HG03175 (cell line): ENCODE measurements around the gene ABHD16A.

ENCODE experiments used
- ATAC-seq: cut with Tn5 transposase; IDR thresholded peaks from one replicate; pipeline ENCODE4 v1.9.1; 2021; ENCODE audit warnings: mild to moderate bottlenecking, moderate library complexity; ENCODE audit not compliant: unreplicated experiment

The ABHD16A gene

DNA sequence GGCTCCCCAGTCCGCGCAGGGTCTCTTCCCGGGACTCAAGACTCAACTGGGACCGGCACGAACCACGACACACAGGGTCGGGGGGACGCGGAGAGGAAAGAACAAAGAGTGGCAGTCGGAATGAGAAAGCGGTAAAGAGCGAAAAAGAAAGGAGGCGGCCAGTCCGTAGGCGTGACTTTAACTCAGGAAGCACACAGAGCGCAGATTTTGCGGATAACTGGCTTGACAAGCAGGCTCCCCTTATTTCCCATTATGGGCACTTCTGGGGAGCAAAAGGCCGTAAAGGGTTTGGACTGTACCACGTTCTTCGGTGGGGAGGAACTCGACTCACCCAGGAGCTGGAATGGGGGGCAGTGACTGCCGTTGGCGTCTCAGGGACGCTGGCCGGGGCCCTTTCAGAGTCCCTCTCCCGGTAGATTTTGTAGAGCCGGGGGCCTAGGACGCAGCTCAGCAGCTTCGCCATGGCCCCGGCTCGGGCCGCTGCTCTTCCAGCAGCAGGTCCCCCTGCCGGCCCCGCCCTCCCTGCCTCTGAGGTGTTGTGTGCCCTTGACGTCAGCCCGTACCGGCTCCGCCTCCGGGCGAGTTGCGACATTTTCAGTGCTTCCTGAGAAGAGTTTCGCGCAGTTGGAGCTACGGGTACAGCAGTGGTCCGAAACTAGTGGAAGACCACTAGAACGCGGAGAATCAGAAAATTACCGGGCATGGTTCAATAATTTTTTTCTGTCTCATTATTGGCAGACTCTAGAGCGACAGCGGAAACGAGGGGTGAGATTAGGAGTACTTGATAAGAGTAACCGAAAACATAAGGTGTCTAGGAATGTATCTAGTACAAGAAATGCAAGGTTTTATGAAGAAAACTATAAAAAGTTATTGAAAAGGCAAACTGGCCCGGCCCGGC lies at the start of gene ABHD16A:
TSS of gene ABHD16A (minus strand) at position 506 of the 898 bp plus-strand sequence. CDS start at position 463, 43 bp downstream.
- peak; percentile 84 for ATAC-seq

DNA sequence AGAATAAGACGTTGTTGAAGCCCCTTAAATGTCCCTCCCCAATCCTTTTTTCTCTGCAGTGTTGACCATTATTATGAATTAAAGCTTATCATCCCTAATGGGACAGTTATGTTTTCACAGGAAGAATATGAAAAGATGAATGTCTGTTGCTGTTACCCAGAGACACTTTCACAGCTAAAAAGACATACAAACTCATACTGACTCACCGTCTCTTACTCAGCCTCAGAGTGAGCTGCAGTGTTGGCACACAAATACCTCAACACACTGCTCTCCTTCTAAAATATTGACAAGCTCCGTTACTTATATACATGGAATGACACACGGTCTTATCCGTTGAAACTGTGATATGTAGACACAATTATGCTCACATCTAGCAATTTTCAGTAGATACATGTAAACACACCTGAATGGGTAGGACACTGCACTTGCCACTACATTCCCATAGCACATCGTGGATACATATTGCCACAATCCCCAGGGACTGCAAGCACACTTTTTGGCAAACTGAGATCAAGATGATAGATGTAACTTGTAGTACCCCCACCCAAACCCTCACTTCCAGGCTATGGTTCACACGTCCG lies 49.7 kb upstream of the ABHD16A start:
- no peak for ATAC-seq

DNA sequence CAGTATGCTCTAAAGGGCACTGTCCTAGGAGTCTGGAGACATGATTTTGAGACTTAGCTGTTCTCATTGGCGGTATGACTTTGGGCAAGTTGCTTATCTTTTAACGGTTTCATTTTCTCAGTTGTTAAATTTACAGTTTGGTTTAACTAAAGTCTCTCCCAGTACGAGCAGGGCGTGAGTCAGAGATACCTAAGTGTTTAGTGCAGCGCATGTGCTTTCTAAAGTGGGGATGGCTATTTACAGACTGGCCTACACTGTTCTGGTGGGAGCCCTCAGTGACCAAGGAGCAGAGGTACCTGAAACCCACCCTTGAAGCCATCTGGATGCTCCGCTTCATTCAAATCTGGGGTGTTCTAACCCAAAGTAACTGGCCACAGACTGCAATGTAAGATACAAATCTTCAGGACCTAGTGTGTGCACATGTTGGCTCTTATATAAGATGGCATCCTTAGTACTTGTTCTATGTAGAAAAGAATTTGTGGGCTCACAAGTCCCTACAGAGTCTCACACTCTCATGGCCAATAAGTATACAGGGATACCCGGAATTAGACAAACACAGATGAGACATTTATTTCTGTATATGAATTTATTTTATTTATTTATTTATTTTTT lies 47.4 kb upstream of the ABHD16A start:
- no peak for ATAC-seq

GRCh38 chr6:31749301-31750036 lies 46.3 kb upstream of the ABHD16A start:
- no peak for ATAC-seq

GRCh38 chr6:31744422-31744821 lies 41.3 kb upstream of the ABHD16A start:
- no peak for ATAC-seq

DNA sequence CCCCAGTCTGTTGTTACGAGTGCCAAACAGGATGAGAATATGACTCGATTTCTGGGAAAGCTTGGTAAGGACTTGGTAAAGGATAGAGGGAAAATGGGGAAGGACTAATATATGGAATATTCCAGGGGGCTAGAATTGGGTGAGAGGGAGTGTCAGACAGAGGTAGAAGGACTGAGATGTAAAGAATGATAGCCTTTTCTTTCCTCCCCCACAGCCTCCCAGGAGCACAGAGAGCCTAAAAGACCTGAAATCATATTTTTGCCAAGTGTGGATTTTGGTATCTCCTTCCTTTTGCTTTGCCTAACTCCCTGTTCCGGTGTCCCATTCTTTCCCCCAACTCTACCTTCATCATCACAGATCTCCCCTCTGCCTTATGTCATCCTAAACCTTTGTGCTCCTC lies 39.8 kb upstream of the ABHD16A start:
- ATAC-seq: no peak

GRCh38 chr6:31741815-31742214 lies 38.7 kb upstream of the ABHD16A start:
- no peak for ATAC-seq

- no peak for ATAC-seq
Observed at GRCh38 chr6:31740397-31741223, 37.5 kb upstream of the ABHD16A start.

GRCh38 chr6:31739639-31740396 lies 36.7 kb upstream of the ABHD16A start, which contains the start of gene MSH5:
Gene MSH5, plus strand, starts transcription at chr6:31740005. Its CDS starts 462 bp downstream, at chr6:31740467.
- peak; percentile 70 for ATAC-seq

- no peak for ATAC-seq
Observed at GRCh38 chr6:31737991-31738979, 35.2 kb upstream of the ABHD16A start.

GRCh38 chr6:31737315-31737990 lies 34.3 kb upstream of the ABHD16A start:
- no peak for ATAC-seq

GRCh38 chr6:31736768-31737314 lies 33.7 kb upstream of the ABHD16A start:
- no peak for ATAC-seq

DNA sequence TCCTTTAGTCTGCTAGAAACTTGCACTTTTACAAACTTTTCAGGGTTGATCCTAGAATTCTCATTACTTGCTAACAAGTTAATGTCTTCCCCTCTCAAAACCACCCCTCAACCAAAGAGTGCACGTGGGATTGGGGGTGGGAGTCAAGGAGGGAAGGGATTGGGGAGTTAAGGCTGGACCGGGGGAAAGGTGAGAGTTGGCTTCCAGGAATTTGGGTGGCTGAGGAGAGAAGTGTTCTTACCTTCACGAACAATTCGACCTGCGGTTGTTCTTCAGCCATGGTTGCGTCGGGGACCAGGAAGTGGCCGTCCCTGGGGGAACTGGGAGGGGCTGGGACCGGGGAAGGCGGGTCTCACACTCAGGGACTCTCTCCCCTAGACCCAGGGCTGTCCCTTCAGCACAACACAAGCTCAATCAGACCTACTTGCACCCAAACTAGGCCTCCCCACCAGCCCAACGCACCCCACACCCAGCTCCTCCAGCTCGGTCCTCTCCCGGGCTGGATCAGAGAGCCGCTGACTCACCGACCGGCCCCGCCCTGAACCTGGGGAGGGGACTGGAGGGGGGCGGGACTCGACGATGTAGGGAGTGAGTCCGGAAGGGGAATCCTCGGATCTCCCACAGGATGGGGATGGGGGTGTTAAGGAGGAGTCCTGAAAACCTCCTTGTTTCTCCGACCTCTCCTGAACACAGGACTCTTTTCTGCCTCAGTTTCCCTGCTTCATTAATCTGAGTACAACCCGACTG lies 33.1 kb upstream of the ABHD16A start, which contains the start of gene CLIC1:
TSS of gene CLIC1 (minus strand) at position 510 of the 747 bp plus-strand sequence. CDS start at position 280, 230 bp downstream.
- ATAC-seq: peak; percentile 27

DNA sequence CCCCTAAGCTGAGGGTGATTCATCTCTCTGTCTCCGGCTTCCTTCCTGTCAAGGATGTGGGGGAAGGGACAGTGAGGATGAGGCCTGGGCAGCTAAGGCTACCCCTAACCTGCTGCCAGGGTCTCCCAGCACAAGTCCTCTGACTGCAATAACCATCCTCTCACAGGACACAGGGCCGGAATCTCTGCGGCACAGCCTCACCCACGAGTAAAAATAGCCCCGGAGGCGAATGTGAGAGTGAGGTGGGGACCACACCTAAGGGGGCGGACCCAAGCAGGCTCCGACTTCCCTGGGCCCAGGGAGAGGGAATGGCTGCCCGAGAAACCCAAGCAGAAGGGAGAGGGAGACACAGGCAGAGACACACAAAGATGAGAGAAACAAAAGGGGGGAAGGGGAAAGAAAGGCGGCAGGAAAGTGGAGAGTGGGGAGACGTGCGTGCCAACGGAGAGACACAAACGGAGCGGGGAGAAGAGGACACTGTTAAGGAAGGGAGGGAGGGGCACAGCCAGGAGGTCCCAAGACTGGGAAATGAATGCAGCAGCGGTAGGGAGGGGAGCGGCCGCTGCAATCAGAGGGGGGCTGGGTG lies 31.8 kb upstream of the ABHD16A start:
- ATAC-seq: peak; percentile 23

DNA sequence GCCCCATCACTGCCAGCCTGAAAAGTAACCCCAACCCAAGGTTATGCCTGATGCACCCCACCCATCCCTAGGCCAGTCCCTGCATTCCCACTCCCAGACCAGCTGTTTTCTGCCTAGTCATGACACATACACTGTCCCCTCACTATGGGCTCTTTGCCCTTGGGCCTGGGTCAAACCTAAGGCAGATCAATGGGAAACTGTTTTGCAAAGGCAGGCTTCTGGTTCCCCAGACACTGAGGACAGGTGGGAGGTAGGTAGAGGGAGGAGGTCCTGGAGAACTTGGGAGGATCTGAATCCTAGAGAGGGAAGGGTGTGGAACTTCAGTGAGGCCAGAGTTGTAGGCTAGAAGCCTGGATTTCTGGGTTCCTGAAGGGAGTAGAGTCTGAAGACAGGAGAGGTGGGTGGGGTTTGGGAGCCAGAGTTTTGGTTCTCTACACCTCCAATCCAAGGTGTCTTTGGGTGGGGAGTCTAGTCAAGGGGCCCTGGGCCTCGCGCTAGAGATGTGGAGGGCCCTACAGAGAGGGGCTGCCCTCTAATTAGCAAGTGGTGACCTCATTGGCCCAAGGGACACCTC lies 31.2 kb upstream of the ABHD16A start:
- no peak for ATAC-seq

GRCh38 chr6:31733734-31734133 lies 30.6 kb upstream of the ABHD16A start:
- ATAC-seq: no peak
